Muscle of leg (tissue), 11 donors: ENCODE results near the gene PON3. TPM values are rescaled to one million over a fixed set of nuclear protein-coding genes. Genes with fewer than 3 reads are reported as not detected.

Experiments
- DNase-seq: peaks from one replicate; pipeline ENCODE4 v3.0.0; 2013
- H3K27ac ChIP-seq: one replicate; pipeline ENCODE4 v1.5.1; 2013; ENCODE audit warnings: mild to moderate bottlenecking, low read length, control low read depth
- H3K27me3 ChIP-seq: one replicate; pipeline ENCODE4 v1.6.1; 2013; ENCODE audit warnings: low read length; ENCODE audit not compliant: control insufficient read depth, insufficient read depth
- H3K36me3 ChIP-seq: one replicate; pipeline ENCODE4 v1.6.1; 2013; ENCODE audit warnings: low read length; ENCODE audit not compliant: control insufficient read depth, insufficient read depth
- H3K4me1 ChIP-seq: one replicate; pipeline ENCODE4 v1.6.1; 2013; ENCODE audit warnings: low read length; ENCODE audit not compliant: control insufficient read depth, insufficient read depth
- H3K4me3 ChIP-seq: one replicate; pipeline ENCODE4 v1.5.1; 2013; ENCODE audit warnings: low read length, control low read depth
- H3K9me3 ChIP-seq: replicated peaks from 2 replicates; pipeline ENCODE4 v1.6.1; 2013; ENCODE audit warnings: low read depth, low read length; ENCODE audit not compliant: control insufficient read depth
- WGBS: methylation state at CpG from one replicate; pipeline ENCODE4 v1.1.5; 2013; ENCODE audit warnings: missing lambda C conversion rate; ENCODE audit not compliant: insufficient coverage; 5-methylcytosine and 5-hydroxymethylcytosine counted together
- polyA plus RNA-seq, 8 donors: library from polyadenylated mRNA; unstranded; fragments of 120-200 nt; gene quantifications; one replicate each; pipeline versions ENCODE4 v1.2.1 to v1.2.3, GENCODE V29; 2013; ENCODE audit warnings: inconsistent platforms in 1 of 8, low replicate concordance in 1 of 8; ENCODE audit not compliant: insufficient read length in 8 of 8, insufficient read depth in 1 of 8
- total RNA-seq: library from RNA; stranded (reverse); fragments of 120-200 nt; gene quantifications from one replicate; pipeline ENCODE4 v1.2.4, GENCODE V29; 2013

PON3 gene
- total and polyA plus RNA-seq, 9 donors, result 3.4 to 6.5 (median 5.0) TPM

DNA sequence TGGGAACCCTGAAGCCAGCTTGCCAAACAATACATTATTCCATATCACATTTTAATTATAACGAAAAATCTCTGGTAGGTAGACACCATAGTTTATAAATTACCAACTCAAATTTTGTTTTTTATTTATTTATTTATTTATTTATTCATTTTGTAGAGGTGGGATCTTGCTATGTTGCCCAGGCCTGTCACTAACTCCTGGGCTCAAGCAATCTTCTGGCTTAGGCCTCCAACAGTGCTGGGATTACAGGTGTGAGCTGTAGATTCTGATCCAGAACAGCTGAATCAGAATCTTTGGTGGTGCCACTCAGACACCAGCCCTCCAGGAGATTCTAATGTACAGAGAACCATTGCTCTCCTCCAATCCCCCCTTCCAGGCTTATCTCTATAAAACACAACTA, 37.0 kb upstream of the PON3 start:
- no CpG with 5 or more reads among the region's 1 CpG for WGBS
- H3K4me1 ChIP-seq, result peaks cover 9% of the 10 kb centered on the region
- no peak for DNase-seq

GRCh38 chr7:95432606-95433005, 36.4 kb upstream of the PON3 start:
- Histone ChIP-seq H3K27ac (no peak overlapping the region), H3K4me3 (no peak overlapping the region), H3K36me3 (peaks cover 15% of the 10 kb centered on the region), H3K4me1 (peaks cover 9% of the 10 kb centered on the region), H3K9me3 (no peaks in the 10 kb centered on the region), H3K27me3 (no peaks in the 10 kb centered on the region)
- 79% methylated on average over 2 of the region's 2 CpGs for WGBS
- DNase-seq, result no peak

More for the DNA sequence above, 37.0 kb upstream of the PON3 start:
- no peaks in the 10 kb centered on the region for H3K27me3 ChIP-seq
- H3K9me3 ChIP-seq, result no peaks in the 10 kb centered on the region
- H3K36me3 ChIP-seq, result peaks cover 15% of the 10 kb centered on the region
- no peak overlapping the region for H3K27ac ChIP-seq
- no peak overlapping the region for H3K4me3 ChIP-seq

GRCh38 chr7:95430864-95431263, 34.7 kb upstream of the PON3 start:
- Histone ChIP-seq H3K4me1 (peaks cover 9% of the 10 kb centered on the region), H3K9me3 (no peaks in the 10 kb centered on the region), H3K36me3 (peaks cover 17% of the 10 kb centered on the region), H3K4me3 (no peak overlapping the region), H3K27me3 (no peaks in the 10 kb centered on the region), H3K27ac (no peak overlapping the region)
- DNase-seq, result no peak
- no CpG with 5 or more reads among the region's 2 CpGs for whole genome bisulfite sequencing

DNA sequence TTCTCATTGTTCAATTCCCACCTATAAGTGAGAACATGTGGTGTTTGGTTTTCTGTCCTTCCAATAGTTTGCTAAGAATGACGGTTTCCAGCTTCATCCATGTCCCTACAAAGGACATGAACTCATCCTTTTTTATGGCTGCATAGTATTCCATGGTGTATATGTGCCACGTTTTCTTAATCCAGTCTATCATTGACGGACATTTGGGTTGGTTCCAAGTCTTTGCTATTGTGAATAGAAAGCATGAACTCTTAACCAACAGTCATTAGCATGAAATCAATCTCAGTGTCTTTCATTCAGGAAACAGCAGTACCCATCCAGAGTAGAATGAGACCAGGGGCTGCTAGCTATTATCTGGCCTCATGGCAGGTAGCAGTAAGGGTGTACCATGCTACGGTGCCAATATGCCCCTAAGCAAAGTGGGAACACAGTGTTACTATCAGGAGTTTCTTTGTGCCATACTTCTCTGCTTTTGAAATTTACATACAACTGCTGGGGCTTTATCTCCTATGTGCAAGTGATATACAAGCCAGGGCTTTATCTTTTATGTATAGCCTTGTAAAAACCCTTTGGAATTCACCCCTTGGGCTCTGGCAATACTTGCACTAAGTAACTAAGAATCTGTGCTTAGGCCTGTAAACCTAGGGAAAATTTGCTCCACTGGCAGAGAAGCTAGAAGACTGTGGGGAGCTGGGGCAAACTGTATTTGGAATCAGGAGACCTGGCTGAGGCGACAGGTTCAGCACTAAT, 33.2 kb upstream of the PON3 start:
- peaks cover 3% of the 10 kb centered on the region for H3K4me1 ChIP-seq
- H3K36me3 ChIP-seq, result peaks cover 17% of the 10 kb centered on the region
- H3K27ac ChIP-seq, result no peak overlapping the region
- H3K27me3 ChIP-seq, result no peaks in the 10 kb centered on the region
- no peak for DNase-seq
- WGBS, result no CpG with 5 or more reads among the region's 5 CpGs
- H3K9me3 ChIP-seq, result no peaks in the 10 kb centered on the region
- H3K4me3 ChIP-seq, result no peak overlapping the region

GRCh38 chr7:95427914-95428516, 31.8 kb upstream of the PON3 start:
- Histone ChIP-seq H3K27ac (no peak overlapping the region), H3K36me3 (peaks cover 19% of the 10 kb centered on the region), H3K4me3 (no peak overlapping the region), H3K9me3 (no peaks in the 10 kb centered on the region), H3K27me3 (no peaks in the 10 kb centered on the region), H3K4me1 (no peaks in the 10 kb centered on the region)
- WGBS, result no CpG with 5 or more reads among the region's 3 CpGs
- no peak for DNase-seq

GRCh38 chr7:95427166-95427565, 31.0 kb upstream of the PON3 start:
- Histone ChIP-seq H3K4me1 (no peaks in the 10 kb centered on the region), H3K36me3 (peaks cover 21% of the 10 kb centered on the region), H3K9me3 (no peaks in the 10 kb centered on the region), H3K27me3 (no peaks in the 10 kb centered on the region), H3K27ac (no peak overlapping the region), H3K4me3 (no peak overlapping the region)
- WGBS, result no CpG with 5 or more reads among the region's 7 CpGs
- no peak for DNase-seq

GRCh38 chr7:95425694-95426093, 29.5 kb upstream of the PON3 start:
- no CpG with 5 or more reads among the region's 2 CpGs for WGBS
- no peaks in the 10 kb centered on the region for H3K9me3 ChIP-seq
- H3K27me3 ChIP-seq, result no peaks in the 10 kb centered on the region
- peaks cover 7% of the 10 kb centered on the region for H3K4me1 ChIP-seq
- H3K4me3 ChIP-seq, result no peak overlapping the region
- no peak for DNase-seq
- H3K36me3 ChIP-seq, result peaks cover 19% of the 10 kb centered on the region
- no peak overlapping the region for H3K27ac ChIP-seq

- Histone ChIP-seq H3K9me3 (no peaks in the 10 kb centered on the region), H3K36me3 (peaks cover 19% of the 10 kb centered on the region), H3K4me1 (peaks cover 7% of the 10 kb centered on the region), H3K27ac (no peak overlapping the region), H3K4me3 (no peak overlapping the region), H3K27me3 (no peaks in the 10 kb centered on the region)
- no CpG with 5 or more reads among the region's 1 CpG for WGBS
- DNase-seq, result no peak
Observed at GRCh38 chr7:95424716-95425115, 28.5 kb upstream of the PON3 start.

- Histone ChIP-seq H3K9me3 (no peaks in the 10 kb centered on the region), H3K27ac (no peak overlapping the region), H3K4me1 (peaks cover 7% of the 10 kb centered on the region), H3K27me3 (no peaks in the 10 kb centered on the region), H3K36me3 (peaks cover 17% of the 10 kb centered on the region), H3K4me3 (no peak overlapping the region)
- DNase-seq, result no peak
Observed at GRCh38 chr7:95421847-95422444, 25.8 kb upstream of the PON3 start.

- 67% methylated on average over 1 of the region's 2 CpGs for WGBS
- Histone ChIP-seq H3K27me3 (no peaks in the 10 kb centered on the region), H3K36me3 (peaks cover 17% of the 10 kb centered on the region), H3K4me3 (no peak overlapping the region), H3K27ac (no peak overlapping the region), H3K9me3 (no peaks in the 10 kb centered on the region), H3K4me1 (peaks cover 7% of the 10 kb centered on the region)
- DNase-seq, result no peak
Observed at GRCh38 chr7:95421000-95421846, 25.0 kb upstream of the PON3 start.
